K562 (cell line): ENCODE data around the gene PPP2R2B. TPM values are rescaled to one million over a fixed set of nuclear protein-coding genes. Genes with fewer than 3 reads are reported as not detected.

ENCODE experiments used
- ATAC-seq: fragments of 200-7000 bp; cut with Tn5 transposase; 3 replicates; pipeline ENCODE4 v1.9.1; 2020; ENCODE audit warnings: moderate library complexity
- BruUV-seq: library from RNA; stranded (reverse); fragments of 400-500 nt; replicated peaks from 2 replicates; lab custom pipeline; 2021; lab: Mats Ljungman, UMichigan
- CTCF ChIA-PET: fragments of 300-600 bp; formaldehyde crosslinking; extraction: SDS; loops from one replicate; lab custom pipeline; 2021; ENCODE audit warnings: low intra/inter-chr PET ratio; lab: Yijun Ruan, JAX
- POLR2A ChIA-PET: fragments of 300-600, 350-650 bp; sonication (Branson Sonifier 250); formaldehyde crosslinking; extraction: SDS; loops from one replicate; lab custom pipeline; 2021; ENCODE audit warnings: antibody characterized with exemption, inconsistent platforms; lab: Yijun Ruan, JAX
- DNase-seq, 4 experiments: peaks; one replicate each; pipeline versions ENCODE4 v3.0.0 to v3.0.0-alpha.2; 2011 to 2018; ENCODE audit warnings: low spot score in 3 of 4, mixed read lengths in 3 of 4; ENCODE audit errors: extremely low read depth in 1 of 4
- FAIRE-seq: peaks from 2 replicates; lab custom pipeline; 2011; peaks lifted over from hg19 to GRCh38; lab: Jason Lieb, UNC
- H2AFZ ChIP-seq: 2 replicates; pipeline ENCODE4 v1.6.0; 2011; ENCODE audit warnings: low read depth, low read length, control low read depth, inconsistent platforms
- H3K27ac ChIP-seq: fragments of 200-600 bp; 3 replicates; pipeline ENCODE4 v1.8.0; 2011; ENCODE audit warnings: low read depth, mild to moderate bottlenecking, control low read depth, inconsistent platforms, low read length, moderate library complexity, mixed read lengths; ENCODE audit errors: extremely low read depth
- H3K27me3 ChIP-seq, 2 experiments: fragments of 300-600 bp in 1 of 2; 2 replicates in 1 of 2; 3 replicates in 1 of 2; pipeline versions ENCODE4 v1.6.0 to v1.8.0; 2011; ENCODE audit warnings: inconsistent platforms in 2 of 2, low read length in 2 of 2, mild to moderate bottlenecking in 1 of 2, mixed read lengths in 1 of 2, moderate library complexity in 1 of 2; ENCODE audit not compliant: control insufficient read depth in 2 of 2, insufficient read depth in 2 of 2
- H3K36me3 ChIP-seq: fragments of 300-600 bp; 3 replicates; pipeline ENCODE4 v1.8.0; 2011; ENCODE audit warnings: mild to moderate bottlenecking, low read length, inconsistent platforms; ENCODE audit not compliant: control insufficient read depth, insufficient read depth
- H3K4me1 ChIP-seq, 2 experiments: fragments of 200-600 bp in 1 of 2; replicated peaks in 1 of 2; 2 replicates in 1 of 2; 3 replicates in 1 of 2; pipeline versions ENCODE4 v1.5.1 to v1.8.0; 2011; ENCODE audit warnings: inconsistent platforms in 2 of 2, low read length in 2 of 2, mild to moderate bottlenecking in 1 of 2, mixed read lengths in 1 of 2, moderate library complexity in 1 of 2; ENCODE audit not compliant: control insufficient read depth in 2 of 2, insufficient read depth in 2 of 2
- H3K4me2 ChIP-seq: 2 replicates; pipeline ENCODE4 v1.6.1; 2011; ENCODE audit warnings: low read length, control low read depth, inconsistent platforms, mixed read lengths; ENCODE audit not compliant: insufficient read depth
- H3K4me3 ChIP-seq: fragments of 200-600 bp; sonication (generic), shearing (Covaris generic); 2 replicates; pipeline ENCODE4 v1.5.1; 2016; ENCODE audit warnings: control low read depth, inconsistent platforms
- H3K79me2 ChIP-seq: fragments of 200-600 bp; 3 replicates; pipeline ENCODE4 v1.8.0; 2011; ENCODE audit warnings: low read length, inconsistent platforms; ENCODE audit not compliant: control insufficient read depth, insufficient read depth
- H3K9ac ChIP-seq, 2 experiments: 2 replicates each; pipeline versions ENCODE4 v1.6.0 to v1.6.1; 2011; ENCODE audit warnings: low read depth in 2 of 2, low read length in 2 of 2, control low read depth in 1 of 2, inconsistent platforms in 1 of 2, mild to moderate bottlenecking in 1 of 2, mixed read lengths in 1 of 2; ENCODE audit not compliant: insufficient read depth in 1 of 2
- H3K9me1 ChIP-seq: one replicate; pipeline ENCODE4 v1.6.0; 2011; ENCODE audit warnings: inconsistent platforms, mild to moderate bottlenecking, low read length, moderate library complexity; ENCODE audit not compliant: control insufficient read depth, insufficient read depth
- H3K9me3 ChIP-seq: replicated peaks from 2 replicates; pipeline ENCODE4 v1.5.1; 2011; ENCODE audit warnings: low read depth, low read length, inconsistent platforms; ENCODE audit not compliant: control insufficient read depth, insufficient read depth
- H4K20me1 ChIP-seq: replicated peaks from 2 replicates; pipeline ENCODE4 v1.6.1; 2011; ENCODE audit warnings: low read length, inconsistent platforms, mixed read lengths; ENCODE audit not compliant: control insufficient read depth, insufficient read depth
- FOXP4 ChIP-seq: sonication (generic); formaldehyde crosslinking; IDR thresholded peaks from 2 replicates; pipeline ENCODE4 v1.8.0; 2022; ENCODE audit warnings: mild to moderate bottlenecking, missing genetic modification reagents, borderline replicate concordance
- TRIM25 ChIP-seq: fragments of 450-650 bp; IDR thresholded peaks from 2 replicates; pipeline ENCODE4 v1.7.0; 2016; ENCODE audit warnings: borderline replicate concordance
- ZMIZ1 ChIP-seq, 2 experiments: fragments of 150-350 bp in 1 of 2; IDR thresholded peaks; 2 replicates each; pipeline ENCODE4 v1.6.1; 2012 to 2016; ENCODE audit warnings: low read depth in 2 of 2, low read length in 2 of 2, mild to moderate bottlenecking in 1 of 2, moderate library complexity in 1 of 2
- ZNF318 ChIP-seq, 2 experiments: fragments of 450-650 bp; IDR thresholded peaks; 2 replicates each; pipeline ENCODE4 v1.6.1; 2016; ENCODE audit warnings: mild to moderate bottlenecking in 2 of 2, borderline replicate concordance in 1 of 2, low read depth in 1 of 2, moderate library complexity in 1 of 2
- ZNF444 ChIP-seq: fragments of 250-450 bp; sonication (Bioruptor Pico); IDR thresholded peaks from 2 replicates; pipeline ENCODE4 v1.4.0; 2020; ENCODE audit warnings: mild to moderate bottlenecking, moderate library complexity
- WGBS: fragments of 100-300 bp; shearing (Covaris generic); methylation state at CpG from one replicate; pipeline ENCODE4 v1.1.6; 2016; ENCODE audit warnings: low coverage, mixed read lengths; ENCODE audit not compliant: insufficient coverage; ENCODE audit errors: missing lambda C conversion rate; 5-methylcytosine and 5-hydroxymethylcytosine counted together
- in situ Hi-C: fragments of 300-500 bp; cut with MboI; formaldehyde crosslinking; loops from 4 replicates; pipeline ENCODE4 v1.15.0; 2018; ENCODE audit warnings: inconsistent platforms, mixed read lengths
- intact Hi-C: fragments of 100-400 bp; cut with micrococcal nuclease; formaldehyde crosslinking; loops from 2 replicates; pipeline ENCODE4 v1.14.2; 2022
- polyA plus RNA-seq, 8 experiments: library from polyadenylated mRNA; depleted of rRNA in 4 of 8; stranded (reverse) in 5 of 8; unstranded in 3 of 8; fragments of >200 nt; fragmentation: Nextera tagmentation in 2 of 8; fragmentation: Illumina TruSeq in 1 of 8; extraction: Ambion mirVana in 2 of 8; extraction: Trizol in 1 of 8; gene quantifications; 2 replicates each; pipeline versions ENCODE4 v1.2.1 to v1.2.3, GENCODE V29; 2011 to 2014; ENCODE audit warnings: inconsistent platforms in 1 of 8, missing spikeins in 1 of 8
- total RNA-seq, 7 experiments: library from RNA; depleted of rRNA in 6 of 7; stranded (reverse); fragments of >200 nt in 6 of 7; fragmentation: Illumina TruSeq in 2 of 7; extraction: Trizol in 2 of 7; gene quantifications; 2 replicates each; pipeline versions ENCODE4 v1.2.1 to v1.2.3, GENCODE V29; 2011 to 2021; ENCODE audit warnings: low replicate concordance in 1 of 7

PPP2R2B gene
- total and polyA plus RNA-seq, 9 of the 15 experiments (the other 6 are each of a cell fraction or from before 2014, with no cell fraction given), result not detected

- no peaks in the 10 kb centered on the region; the same call in 1 of the 2 replicates for H3K9me3 ChIP-seq
- ATAC-seq (no peak), FAIRE-seq (no peak), DNase-seq (no peak)
- ChIA-PET CTCF (no interaction called here), POLR2A (interaction anchor here (0.7 kb wide), 1 partner anchor 1952 kb away, joined by 3 read pairs; no protein-coding TSS in a partner anchor)
- H3K36me3 ChIP-seq, result no peaks in the 10 kb centered on the region
- no peak overlapping the region for H3K9ac ChIP-seq
- in situ Hi-C loops, result no loop called here
- no peak overlapping the region for H3K4me2 ChIP-seq
- H3K9me1 ChIP-seq, result no peaks in the 10 kb centered on the region
- no peak overlapping the region for H3K27ac ChIP-seq
- whole genome bisulfite sequencing, result 0% methylated on average over 3 of the region's 3 CpGs
- no peaks in the 10 kb centered on the region for H4K20me1 ChIP-seq
- no peak overlapping the region for H3K4me3 ChIP-seq
- no peak overlapping the region for H2AFZ ChIP-seq
- H3K27me3 ChIP-seq, result no peaks in the 10 kb centered on the region
- intact Hi-C loops, result no loop called here
- BruUV-seq, result no TSS peak
- H3K4me1 ChIP-seq, result no peaks in the 10 kb centered on the region
- H3K79me2 ChIP-seq, result no peaks in the 10 kb centered on the region
- TF ChIP-seq FOXP4, result no peak
- TF ChIP-seq ZMIZ1 (IDR thresholded peaks at IDR 0.05; ENCODE audit: low read depth in 2 of 2, low read length in 2 of 2), result no peak
- TF ChIP-seq TRIM25, result no peak
- TF ChIP-seq ZNF444 (CRISPR knock-in tag), result no peak
- no peak for TF ChIP-seq ZNF318 (IDR thresholded peaks at IDR 0.05; ENCODE audit: borderline replicate concordance in 1 of 2, low read depth in 1 of 2)
These were observed 13.7 kb upstream of the PPP2R2B start for GRCh38 chr5:146892231-146892630.
